Esophagus (tissue), 2 donors: ENCODE measurements around the gene ANAPC15. TPM values are rescaled to one million over a fixed set of nuclear protein-coding genes. Genes with fewer than 3 reads are reported as not detected.

ENCODE experiments used
- H3K27ac ChIP-seq, 2 donors: one replicate each; pipeline ENCODE4 v1.5.1; 2013; ENCODE audit warnings: low read depth in 2 of 2, mild to moderate bottlenecking in 2 of 2, inconsistent platforms in 1 of 2, low read length in 1 of 2, moderate library complexity in 1 of 2
- H3K27me3 ChIP-seq, 2 donors: one replicate each; pipeline ENCODE4 v1.6.1; 2013; ENCODE audit warnings: low read length in 2 of 2, control low read depth in 1 of 2, mild to moderate bottlenecking in 1 of 2; ENCODE audit not compliant: insufficient read depth in 2 of 2, control insufficient read depth in 1 of 2
- H3K36me3 ChIP-seq, 2 donors: one replicate each; pipeline ENCODE4 v1.6.1; 2013; ENCODE audit warnings: low read length in 1 of 2; ENCODE audit not compliant: control insufficient read depth in 2 of 2, insufficient read depth in 2 of 2
- H3K4me1 ChIP-seq, 2 donors: one replicate each; pipeline ENCODE4 v1.6.1; 2013; ENCODE audit warnings: low read length in 1 of 2; ENCODE audit not compliant: control insufficient read depth in 2 of 2, insufficient read depth in 2 of 2
- H3K4me3 ChIP-seq, 2 donors: one replicate each; pipeline ENCODE4 v1.5.1; 2013; ENCODE audit warnings: low read length in 2 of 2, mild to moderate bottlenecking in 2 of 2, low read depth in 1 of 2, moderate library complexity in 1 of 2
- H3K9me3 ChIP-seq, 2 donors: one replicate each; pipeline ENCODE4 v1.6.1; 2013; ENCODE audit warnings: mild to moderate bottlenecking in 2 of 2, low read depth in 1 of 2, low read length in 1 of 2, moderate library complexity in 1 of 2; ENCODE audit not compliant: control insufficient read depth in 2 of 2, insufficient read depth in 1 of 2
- WGBS, 2 donors: extraction: QIAGEN DNeasy Blood & Tissue Kit; methylation state at CpG; one replicate each; pipeline ENCODE4 v1.1.7; 2013; 5-methylcytosine and 5-hydroxymethylcytosine counted together
- polyA plus RNA-seq, 2 donors: library from polyadenylated mRNA; stranded (reverse); fragments of 200-250 nt; gene quantifications; one replicate each; pipeline ENCODE4 v1.2.3, GENCODE V29; 2013
- donor health status: healthy with polysubstance abuse.
- donor health status: Bipolar disorder and iron deficiency.

ANAPC15 gene
- polyA plus RNA-seq, 2 donors: 46.8 to 60.0 TPM

GRCh38 chr11:72081184-72081644, 31.3 kb downstream of the ANAPC15 start:
- Histone ChIP-seq H3K4me3 (peak overlapping the region; percentile 45 to 53), H3K4me1 (peaks cover 0 to 7% of the 10 kb centered on the region in 2 donors), H3K27ac (peak overlapping the region; percentile 95 to 97), H3K27me3 (no peaks in the 10 kb centered on the region), H3K9me3 (no peaks in the 10 kb centered on the region), H3K36me3 (no peaks in the 10 kb centered on the region)
- WGBS, 2 donors: 66 to 73% methylated on average over 21 of the region's 21 CpGs

GRCh38 chr11:72080326-72081183, 31.9 kb downstream of the ANAPC15 start, which contains the start of the genes LRRC51 and NUMA1:
Gene LRRC51, plus strand, starts transcription at chr11:72080850. Its CDS starts 8,234 bp downstream, at chr11:72089084.
Gene NUMA1, minus strand, starts transcription at chr11:72080542. Its CDS starts 44,599 bp downstream, at chr11:72035943.
- Histone ChIP-seq H3K27ac (peak within 1 kb of the TSS; percentile 97), H3K27me3 (no peaks in the 10 kb centered on the region), H3K9me3 (no peaks in the 10 kb centered on the region), H3K36me3 (no peaks in the 10 kb centered on the region), H3K4me3 (peak within 1 kb of the TSS; percentile 65 to 75), H3K4me1 (peaks cover 0 to 4% of the 10 kb centered on the region in 2 donors)
- WGBS, 2 donors: 1% methylated on average over 54 to 60 of the region's 60 CpGs

GRCh38 chr11:72079819-72080325, 32.6 kb downstream of the ANAPC15 start:
- H3K4me1 ChIP-seq: peaks cover 0 to 4% of the 10 kb centered on the region in 2 donors
- WGBS, 2 donors: 2% methylated on average over 16 of the region's 16 CpGs
- H3K4me3 ChIP-seq: peak overlapping the region; percentile 65 to 75

GRCh38 chr11:72078477-72078876, 34.0 kb downstream of the ANAPC15 start:
- WGBS, 2 donors: 37 to 57% methylated on average over 6 of the region's 6 CpGs
- no peaks in the 10 kb centered on the region for H3K9me3 ChIP-seq
- peak overlapping the region; percentile 92 to 97 for H3K27ac ChIP-seq
- no peaks in the 10 kb centered on the region for H3K36me3 ChIP-seq
- peak overlapping the region in 1 of 2 donors; percentile 75 for H3K4me3 ChIP-seq
- H3K4me1 ChIP-seq: peaks cover 0 to 4% of the 10 kb centered on the region in 2 donors
- H3K27me3 ChIP-seq: no peaks in the 10 kb centered on the region

More at GRCh38 chr11:72079819-72080325, 32.6 kb downstream of the ANAPC15 start:
- Histone ChIP-seq H3K36me3 (no peaks in the 10 kb centered on the region), H3K27me3 (no peaks in the 10 kb centered on the region), H3K9me3 (no peaks in the 10 kb centered on the region), H3K27ac (peak overlapping the region; percentile 97)

GRCh38 chr11:72075756-72076155, 36.7 kb downstream of the ANAPC15 start:
- no peaks in the 10 kb centered on the region for H3K36me3 ChIP-seq
- no peaks in the 10 kb centered on the region for H3K9me3 ChIP-seq
- peaks cover 0 to 2% of the 10 kb centered on the region in 2 donors for H3K4me1 ChIP-seq
- H3K27ac ChIP-seq: no peak overlapping the region
- no peaks in the 10 kb centered on the region for H3K27me3 ChIP-seq
- 83 to 87% methylated on average over 4 of the region's 4 CpGs for WGBS, 2 donors
- no peak overlapping the region for H3K4me3 ChIP-seq

GRCh38 chr11:72075109-72075508, 37.4 kb downstream of the ANAPC15 start:
- H3K27ac ChIP-seq: peak overlapping the region; percentile 14 to 78
- peaks cover 3 to 5% of the 10 kb centered on the region in 2 donors for H3K4me1 ChIP-seq
- no peaks in the 10 kb centered on the region for H3K9me3 ChIP-seq
- no peaks in the 10 kb centered on the region for H3K36me3 ChIP-seq
- 87 to 88% methylated on average over 1 of the region's 1 CpG for WGBS, 2 donors
- H3K4me3 ChIP-seq: no peak overlapping the region
- no peaks in the 10 kb centered on the region for H3K27me3 ChIP-seq

- Histone ChIP-seq H3K27ac (peak overlapping the region; percentile 80 to 91), H3K4me1 (peaks cover 3 to 5% of the 10 kb centered on the region in 2 donors), H3K27me3 (no peaks in the 10 kb centered on the region), H3K9me3 (no peaks in the 10 kb centered on the region), H3K36me3 (no peaks in the 10 kb centered on the region), H3K4me3 (no peak overlapping the region)
- 55 to 57% methylated on average over 3 of the region's 3 CpGs for WGBS, 2 donors
These were observed 40.1 kb downstream of the ANAPC15 start for GRCh38 chr11:72072348-72072747.

- peaks cover 3 to 5% of the 10 kb centered on the region in 2 donors for H3K4me1 ChIP-seq
- no peaks in the 10 kb centered on the region for H3K36me3 ChIP-seq
- H3K27me3 ChIP-seq: no peaks in the 10 kb centered on the region
- no peaks in the 10 kb centered on the region for H3K9me3 ChIP-seq
- no peak overlapping the region for H3K4me3 ChIP-seq
- WGBS, 2 donors: 84 to 85% methylated on average over 7 of the region's 7 CpGs
- H3K27ac ChIP-seq: peak overlapping the region; percentile 87 to 88
These were observed 42.0 kb downstream of the ANAPC15 start for GRCh38 chr11:72070491-72070890.

- Histone ChIP-seq H3K36me3 (no peaks in the 10 kb centered on the region), H3K4me1 (peaks cover 3 to 5% of the 10 kb centered on the region in 2 donors), H3K27ac (peak overlapping the region; percentile 88 to 94), H3K9me3 (no peaks in the 10 kb centered on the region), H3K27me3 (no peaks in the 10 kb centered on the region), H3K4me3 (peak overlapping the region in 1 of 2 donors; percentile 27)
- 5 to 6% methylated on average over 2 of the region's 2 CpGs for WGBS, 2 donors
These were observed 42.7 kb downstream of the ANAPC15 start for GRCh38 chr11:72069787-72070251.
